K562 (cell line): ENCODE results near the gene MYADML2. TPM values are rescaled to one million over a fixed set of nuclear protein-coding genes. Genes with fewer than 3 reads are reported as not detected.

Experiments used
- ARID2 ChIP-seq: fragments of 450-650 bp; IDR thresholded peaks from 2 replicates; pipeline ENCODE4 v1.6.1; 2017; ENCODE audit warnings: antibody characterized with exemption, mild to moderate bottlenecking
- BDP1 ChIP-seq: IDR thresholded peaks from 3 replicates; pipeline ENCODE4 v1.6.1; 2011; ENCODE audit not compliant: insufficient read length, insufficient read depth
- CTBP1 ChIP-seq: fragments of 450-650 bp; IDR thresholded peaks from 2 replicates; pipeline ENCODE4 v1.6.1; 2016; ENCODE audit warnings: borderline replicate concordance
- DNMT1 ChIP-seq: fragments of 450-650 bp; IDR thresholded peaks from 2 replicates; pipeline ENCODE4 v1.6.1; 2016; ENCODE audit warnings: antibody characterized with exemption, mild to moderate bottlenecking
- DPF2 ChIP-seq: fragments of 450-650 bp; IDR thresholded peaks from 2 replicates; pipeline ENCODE4 v1.6.1; 2016
- ELF4 ChIP-seq: fragments of 450-650 bp; formaldehyde crosslinking; IDR thresholded peaks from 2 replicates; pipeline ENCODE4 v1.4.0; 2022; ENCODE audit warnings: missing genetic modification characterization
- GABPB2 ChIP-seq: fragments of 250-450 bp; sonication (Bioruptor Pico); conservative IDR thresholded peaks from 2 replicates; pipeline ENCODE4 v1.5.1; 2021; ENCODE audit warnings: mild to moderate bottlenecking
- GTF2F1 ChIP-seq: IDR thresholded peaks from 2 replicates; pipeline ENCODE4 v1.6.1; 2011; ENCODE audit warnings: low read depth, low read length, improper control_type of control experiment
- KDM5B ChIP-seq: fragments of 200-600 bp; sonication (generic); IDR thresholded peaks from 2 replicates; pipeline ENCODE4 v1.6.1; 2012; ENCODE audit warnings: low read depth, mild to moderate bottlenecking, moderate library complexity, low read length, control low read depth, inconsistent platforms; ENCODE audit not compliant: insufficient replicate concordance
- MAFK ChIP-seq: IDR thresholded peaks from 2 replicates; pipeline ENCODE4 v1.6.1; 2011; ENCODE audit warnings: low read length, improper control_type of control experiment
- PTBP1 ChIP-seq: fragments of 200-400 bp; formaldehyde crosslinking; IDR thresholded peaks from 2 replicates; pipeline ENCODE4 v1.6.1; 2017; ENCODE audit warnings: low read depth, low read length
- TAF7 ChIP-seq: fragments of 450-650 bp; IDR thresholded peaks from 2 replicates; pipeline ENCODE4 v1.6.1; 2016; ENCODE audit warnings: missing genetic modification characterization, missing compliant biosample characterization
- TCF7 ChIP-seq: sonication (generic); IDR thresholded peaks from 2 replicates; pipeline ENCODE4 v1.6.1; 2016; ENCODE audit warnings: antibody characterized with exemption, borderline replicate concordance
- ZKSCAN1 ChIP-seq: fragments of 150-350 bp; IDR thresholded peaks from 2 replicates; pipeline ENCODE4 v1.6.1; 2016; ENCODE audit warnings: low read depth, low read length
- ZNF274 ChIP-seq: IDR thresholded peaks from 2 replicates; pipeline ENCODE4 v1.6.1; 2011; ENCODE audit warnings: low read depth, mild to moderate bottlenecking, low read length, moderate library complexity, borderline replicate concordance
- ZNF408 ChIP-seq: fragments of 250-450 bp; sonication (Bioruptor Pico); IDR thresholded peaks from 2 replicates; pipeline ENCODE4 v1.4.0; 2020; ENCODE audit warnings: low read depth, mild to moderate bottlenecking, moderate library complexity
- ZNF830 ChIP-seq: fragments of 250-450 bp; sonication (Bioruptor Pico); IDR thresholded peaks from 2 replicates; pipeline ENCODE4 v1.5.0; 2021; ENCODE audit warnings: mild to moderate bottlenecking
- polyA plus RNA-seq, 8 experiments: library from polyadenylated mRNA; depleted of rRNA in 4 of 8; stranded (reverse) in 5 of 8; unstranded in 3 of 8; fragments of >200 nt; fragmentation: Nextera tagmentation in 2 of 8; fragmentation: Illumina TruSeq in 1 of 8; extraction: Ambion mirVana in 2 of 8; extraction: Trizol in 1 of 8; gene quantifications; 2 replicates each; pipeline versions ENCODE4 v1.2.1 to v1.2.3, GENCODE V29; 2011 to 2014; ENCODE audit warnings: inconsistent platforms in 1 of 8, missing spikeins in 1 of 8
- total RNA-seq, 7 experiments: library from RNA; depleted of rRNA in 6 of 7; stranded (reverse); fragments of >200 nt in 6 of 7; fragmentation: Illumina TruSeq in 2 of 7; extraction: Trizol in 2 of 7; gene quantifications; 2 replicates each; pipeline versions ENCODE4 v1.2.1 to v1.2.3, GENCODE V29; 2011 to 2021; ENCODE audit warnings: low replicate concordance in 1 of 7
- TF ChIP-seq, protein P1 (sequence below): sonication (generic); formaldehyde crosslinking; IDR thresholded peaks from 2 replicates; pipeline ENCODE4 v1.9.0; 2022; ENCODE audit warnings: mild to moderate bottlenecking, missing genetic modification reagents
- TF ChIP-seq, protein P2 (sequence below), 2 experiments: fragments of 450-650 bp in 1 of 2; sonication (generic) in 1 of 2; formaldehyde crosslinking in 1 of 2; IDR thresholded peaks; 2 replicates each; pipeline versions ENCODE4 v1.7.1 to v1.9.0; 2016 to 2022; ENCODE audit warnings: inconsistent platforms in 1 of 2, mild to moderate bottlenecking in 1 of 2, missing genetic modification reagents in 1 of 2
- TF ChIP-seq, protein P3 (sequence below): fragments of 250-450 bp; sonication (Bioruptor Pico); IDR thresholded peaks from 2 replicates; pipeline ENCODE4 v1.4.0; 2020

The MYADML2 gene
- total and polyA plus RNA-seq, 9 of the 15 experiments (the other 6 are each of a cell fraction or from before 2014, with no cell fraction given) = not detected

DNA sequence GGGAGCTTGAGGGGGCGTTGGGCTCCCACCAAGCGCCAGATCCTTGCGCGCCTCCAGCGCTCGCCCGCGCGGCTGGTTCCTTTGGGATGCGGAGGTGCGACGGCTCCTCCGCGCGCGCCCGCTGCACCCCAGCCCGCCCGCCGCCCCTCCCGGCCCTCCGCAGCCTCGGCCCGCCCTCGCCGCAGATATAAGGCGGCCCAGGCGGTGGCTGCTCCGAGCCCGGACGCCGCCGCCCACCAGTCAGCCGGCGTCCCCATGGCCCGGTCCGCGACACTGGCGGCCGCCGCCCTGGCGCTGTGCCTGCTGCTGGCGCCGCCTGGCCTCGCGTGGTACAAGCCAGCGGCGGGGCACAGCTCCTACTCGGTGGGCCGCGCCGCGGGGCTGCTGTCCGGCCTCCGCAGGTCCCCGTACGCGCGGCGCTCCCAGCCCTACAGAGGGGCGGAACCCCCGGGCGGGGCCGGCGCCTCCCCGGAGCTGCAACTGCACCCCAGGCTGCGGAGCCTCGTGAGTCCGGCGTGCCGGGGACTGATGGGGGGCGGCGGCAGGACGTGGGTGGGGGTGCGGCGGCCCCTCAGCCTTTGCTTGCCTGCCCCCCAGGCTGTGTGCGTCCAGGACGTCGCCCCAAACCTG is 44.9 kb downstream of the MYADML2 start, which contains the start of gene NPB (continued):
- TF ChIP-seq ZNF830 (0 out of 2 replicates have a peak, but pooled peaks have one; percentile 30), ZKSCAN1 (no peak), ELF4 (CRISPR knock-in tag) (no peak), ZNF274 (no peak), DNMT1 (no peak), TAF7 (tag) (no peak), ARID2 (no peak), MAFK (no peak), PTBP1 (no peak), GTF2F1 (no peak), TCF7 (no peak), DPF2 (no peak), BDP1 (no peak), KDM5B (peak; percentile 8), CTBP1 (no peak), GABPB2 (CRISPR knock-in tag) (no peak), ZNF408 (CRISPR knock-in tag) (no peak)
- TF ChIP-seq, protein P1, sequence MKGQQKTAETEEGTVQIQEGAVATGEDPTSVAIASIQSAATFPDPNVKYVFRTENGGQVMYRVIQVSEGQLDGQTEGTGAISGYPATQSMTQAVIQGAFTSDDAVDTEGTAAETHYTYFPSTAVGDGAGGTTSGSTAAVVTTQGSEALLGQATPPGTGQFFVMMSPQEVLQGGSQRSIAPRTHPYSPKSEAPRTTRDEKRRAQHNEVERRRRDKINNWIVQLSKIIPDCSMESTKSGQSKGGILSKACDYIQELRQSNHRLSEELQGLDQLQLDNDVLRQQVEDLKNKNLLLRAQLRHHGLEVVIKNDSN (CRISPR knock-in tag) = no peak
- TF ChIP-seq, protein P2, sequence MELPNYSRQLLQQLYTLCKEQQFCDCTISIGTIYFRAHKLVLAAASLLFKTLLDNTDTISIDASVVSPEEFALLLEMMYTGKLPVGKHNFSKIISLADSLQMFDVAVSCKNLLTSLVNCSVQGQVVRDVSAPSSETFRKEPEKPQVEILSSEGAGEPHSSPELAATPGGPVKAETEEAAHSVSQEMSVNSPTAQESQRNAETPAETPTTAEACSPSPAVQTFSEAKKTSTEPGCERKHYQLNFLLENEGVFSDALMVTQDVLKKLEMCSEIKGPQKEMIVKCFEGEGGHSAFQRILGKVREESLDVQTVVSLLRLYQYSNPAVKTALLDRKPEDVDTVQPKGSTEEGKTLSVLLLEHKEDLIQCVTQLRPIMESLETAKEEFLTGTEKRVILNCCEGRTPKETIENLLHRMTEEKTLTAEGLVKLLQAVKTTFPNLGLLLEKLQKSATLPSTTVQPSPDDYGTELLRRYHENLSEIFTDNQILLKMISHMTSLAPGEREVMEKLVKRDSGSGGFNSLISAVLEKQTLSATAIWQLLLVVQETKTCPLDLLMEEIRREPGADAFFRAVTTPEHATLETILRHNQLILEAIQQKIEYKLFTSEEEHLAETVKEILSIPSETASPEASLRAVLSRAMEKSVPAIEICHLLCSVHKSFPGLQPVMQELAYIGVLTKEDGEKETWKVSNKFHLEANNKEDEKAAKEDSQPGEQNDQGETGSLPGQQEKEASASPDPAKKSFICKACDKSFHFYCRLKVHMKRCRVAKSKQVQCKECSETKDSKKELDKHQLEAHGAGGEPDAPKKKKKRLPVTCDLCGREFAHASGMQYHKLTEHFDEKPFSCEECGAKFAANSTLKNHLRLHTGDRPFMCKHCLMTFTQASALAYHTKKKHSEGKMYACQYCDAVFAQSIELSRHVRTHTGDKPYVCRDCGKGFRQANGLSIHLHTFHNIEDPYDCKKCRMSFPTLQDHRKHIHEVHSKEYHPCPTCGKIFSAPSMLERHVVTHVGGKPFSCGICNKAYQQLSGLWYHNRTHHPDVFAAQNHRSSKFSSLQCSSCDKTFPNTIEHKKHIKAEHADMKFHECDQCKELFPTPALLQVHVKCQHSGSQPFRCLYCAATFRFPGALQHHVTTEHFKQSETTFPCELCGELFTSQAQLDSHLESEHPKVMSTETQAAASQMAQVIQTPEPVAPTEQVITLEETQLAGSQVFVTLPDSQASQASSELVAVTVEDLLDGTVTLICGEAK (IDR thresholded peaks at IDR 0.05) = no peak
- TF ChIP-seq, protein P2 (CRISPR knock-in tag; IDR thresholded peaks at IDR 0.05) = no peak
- TF ChIP-seq, protein P3, sequence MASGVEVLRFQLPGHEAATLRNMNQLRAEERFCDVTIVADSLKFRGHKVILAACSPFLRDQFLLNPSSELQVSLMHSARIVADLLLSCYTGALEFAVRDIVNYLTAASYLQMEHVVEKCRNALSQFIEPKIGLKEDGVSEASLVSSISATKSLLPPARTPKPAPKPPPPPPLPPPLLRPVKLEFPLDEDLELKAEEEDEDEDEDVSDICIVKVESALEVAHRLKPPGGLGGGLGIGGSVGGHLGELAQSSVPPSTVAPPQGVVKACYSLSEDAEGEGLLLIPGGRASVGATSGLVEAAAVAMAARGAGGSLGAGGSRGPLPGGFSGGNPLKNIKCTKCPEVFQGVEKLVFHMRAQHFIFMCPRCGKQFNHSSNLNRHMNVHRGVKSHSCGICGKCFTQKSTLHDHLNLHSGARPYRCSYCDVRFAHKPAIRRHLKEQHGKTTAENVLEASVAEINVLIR = no peak
